ENCODE data around the gene MYO10. TPM values are rescaled to one million over a fixed set of nuclear protein-coding genes. Genes with fewer than 3 reads are reported as not detected.
A peak's percentile ranks its signal among the peaks of the same experiment; 100 is the strongest.

The MYO10 gene
- total RNA-seq, 4 donors from 2014 or later: 3.4 to 28.7 (median 13.4) TPM

GRCh38 chr5:16809395-16810207, 126.5 kb downstream of the MYO10 start:
- Histone ChIP-seq H3K27ac (peak overlapping the region in 1 of 4 donors; percentile 19), H3K27me3 (no peaks in the 10 kb centered on the region), H3K36me3 (no peaks in the 10 kb centered on the region), H3K4me1 (peaks cover 4 to 24% of the 10 kb centered on the region in 2 donors), H3K4me3 (no peak overlapping the region), H3K9me3 (no peaks in the 10 kb centered on the region)
- intact Hi-C loops (cut with DNase I; ENCODE audit: low total_unique reads) (loop anchor here (5.0 kb wide), 1 partner anchor 128 kb away; the partner anchor contains the start of gene MYO10), in situ Hi-C loops (cut with MboI; ENCODE audit: low sequenced_read_pairs in 4 of 4) (no loop called here)
- TF ChIP-seq CTCF (IDR thresholded peaks at IDR 0.05 in 4 of 5, conservative IDR thresholded peaks at IDR 0.05 in 1 of 5) (no peak), POLR2A (IDR thresholded peaks at IDR 0.05) (no peak)
- peak in 1 of 2 donors; percentile 25 for DNase-seq
- peak in 1 of 2 donors; percentile 56 for ATAC-seq

- no peak overlapping the region for H3K27ac ChIP-seq
- H3K27me3 ChIP-seq: no peaks in the 10 kb centered on the region
- H3K4me1 ChIP-seq: peaks cover 4 to 24% of the 10 kb centered on the region in 2 donors
- DNase-seq (no peak), ATAC-seq (no peak)
- in situ Hi-C loops (cut with MboI; ENCODE audit: low sequenced_read_pairs in 4 of 4): no loop called here
- H3K9me3 ChIP-seq: no peaks in the 10 kb centered on the region
- no peaks in the 10 kb centered on the region for H3K36me3 ChIP-seq
- no peak overlapping the region for H3K4me3 ChIP-seq
- intact Hi-C loops (cut with DNase I; ENCODE audit: low total_unique reads): loop anchor here (5.0 kb wide), 1 partner anchor 128 kb away; the partner anchor contains the start of gene MYO10
- no peak for TF ChIP-seq POLR2A (IDR thresholded peaks at IDR 0.05)
- no peak for TF ChIP-seq CTCF (IDR thresholded peaks at IDR 0.05 in 4 of 5, conservative IDR thresholded peaks at IDR 0.05 in 1 of 5)
Observed at GRCh38 chr5:16809010-16809394, 127.1 kb downstream of the MYO10 start.

- no peaks in the 10 kb centered on the region for H3K36me3 ChIP-seq
- intact Hi-C loops (cut with DNase I; ENCODE audit: low total_unique reads): loop anchor here (5.0 kb wide), 1 partner anchor 129 kb away; the partner anchor contains the start of gene MYO10
- no peaks in the 10 kb centered on the region for H3K27me3 ChIP-seq
- TF ChIP-seq POLR2A (IDR thresholded peaks at IDR 0.05) (no peak), CTCF (IDR thresholded peaks at IDR 0.05 in 4 of 5, conservative IDR thresholded peaks at IDR 0.05 in 1 of 5) (no peak)
- no peak overlapping the region for H3K4me3 ChIP-seq
- no peaks in the 10 kb centered on the region for H3K9me3 ChIP-seq
- no peak overlapping the region for H3K27ac ChIP-seq
- in situ Hi-C loops (cut with MboI; ENCODE audit: low sequenced_read_pairs in 4 of 4): no loop called here
- H3K4me1 ChIP-seq: peaks cover 4 to 24% of the 10 kb centered on the region in 2 donors
- DNase-seq (no peak), ATAC-seq (no peak)
Observed at GRCh38 chr5:16808021-16808420, 128.1 kb downstream of the MYO10 start.

- in situ Hi-C loops (cut with MboI; ENCODE audit: low sequenced_read_pairs in 4 of 4) (no loop called here), intact Hi-C loops (cut with DNase I; ENCODE audit: low total_unique reads) (loop anchor here (5.0 kb wide), 1 partner anchor 130 kb away; the partner anchor contains the start of gene MYO10)
- Histone ChIP-seq H3K36me3 (no peaks in the 10 kb centered on the region), H3K27ac (no peak overlapping the region), H3K9me3 (no peaks in the 10 kb centered on the region), H3K27me3 (no peaks in the 10 kb centered on the region), H3K4me3 (no peak overlapping the region), H3K4me1 (peaks cover 4 to 24% of the 10 kb centered on the region in 2 donors)
- DNase-seq: no peak
- TF ChIP-seq CTCF (IDR thresholded peaks at IDR 0.05 in 4 of 5, conservative IDR thresholded peaks at IDR 0.05 in 1 of 5) (no peak), POLR2A (IDR thresholded peaks at IDR 0.05) (no peak)
- no peak for ATAC-seq
Observed at GRCh38 chr5:16807547-16807864, 128.6 kb downstream of the MYO10 start.
